HG02798 (cell line): ENCODE data around the gene LDB1.

ENCODE experiments used
- ATAC-seq: cut with Tn5 transposase; IDR thresholded peaks from one replicate; pipeline ENCODE4 v1.9.1; 2021; ENCODE audit warnings: mild to moderate bottlenecking; ENCODE audit not compliant: unreplicated experiment, poor library complexity

LDB1 gene

DNA sequence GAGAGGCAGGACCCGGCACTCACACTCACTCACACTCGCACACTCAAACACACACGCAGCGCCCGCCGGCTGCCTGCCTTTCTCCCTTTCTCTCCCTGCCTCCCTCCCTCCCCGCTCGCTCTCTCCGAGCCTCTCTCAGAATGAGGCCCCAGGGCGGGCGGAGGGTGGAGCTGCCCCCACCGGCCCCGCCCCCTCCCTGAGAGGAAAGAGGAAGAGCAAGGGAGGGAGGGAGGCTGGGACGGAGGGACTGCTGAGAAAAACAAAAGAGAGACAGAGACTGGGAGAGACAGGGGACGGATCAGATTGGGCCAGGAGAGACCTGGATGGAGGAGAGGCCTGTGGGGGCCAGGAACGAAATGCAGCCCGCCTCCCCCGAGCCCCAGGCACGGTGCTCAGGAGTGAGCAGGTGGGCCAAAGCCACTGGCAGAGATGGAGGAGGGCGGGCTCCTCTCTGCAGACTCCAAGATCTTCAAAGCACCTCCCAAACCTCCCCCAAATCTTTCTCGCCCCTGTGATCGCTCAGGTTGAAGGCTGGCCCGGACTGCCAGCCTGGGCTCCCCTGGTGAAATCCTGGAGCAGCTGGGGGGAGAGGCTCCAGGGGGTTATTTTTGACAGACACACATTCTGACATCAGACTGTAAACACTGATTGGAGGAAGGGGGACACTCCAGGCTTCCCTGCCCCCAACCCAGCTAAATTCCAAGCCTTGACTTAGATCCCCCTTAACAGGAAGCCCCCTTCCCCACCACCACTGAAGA lies 5.1 kb downstream of the LDB1 start:
- ATAC-seq: peak; percentile 72

- peak; percentile 8 for ATAC-seq
Measured at GRCh38 chr10:102113956-102114857, 6.0 kb downstream of the LDB1 start.

DNA sequence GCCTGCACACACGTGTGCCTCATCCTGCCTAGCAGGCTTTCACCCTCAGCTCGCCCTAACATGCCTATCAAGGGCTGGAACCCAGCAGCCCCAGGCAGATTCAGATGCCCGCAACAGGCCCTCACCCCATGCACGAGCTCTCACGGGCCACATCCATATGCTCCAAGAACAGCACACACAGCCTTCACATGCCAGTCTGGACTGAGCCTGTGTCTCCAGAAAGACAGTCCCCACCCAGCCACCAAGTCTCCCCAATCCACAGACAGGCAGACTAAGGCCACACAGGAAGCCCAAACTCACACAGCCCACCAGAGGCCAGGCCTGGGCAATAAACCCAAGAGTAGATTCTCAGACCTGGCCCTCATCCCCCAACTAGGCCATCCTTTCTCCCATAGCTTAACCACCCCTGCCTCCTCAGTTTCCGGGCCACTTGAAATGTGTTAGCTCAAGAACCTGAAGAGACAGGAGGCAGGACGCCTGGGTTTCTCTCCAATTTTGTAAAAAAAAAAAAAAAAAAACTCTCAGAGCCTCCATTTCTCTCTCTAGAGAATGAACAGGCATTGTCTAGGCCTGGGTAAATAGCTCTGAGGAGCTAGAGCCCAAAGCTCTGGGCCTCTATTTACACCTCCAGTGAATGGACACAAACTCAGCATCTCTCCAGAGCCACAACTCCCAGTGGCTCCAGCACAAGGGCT lies 6.8 kb downstream of the LDB1 start:
- no peak for ATAC-seq

DNA sequence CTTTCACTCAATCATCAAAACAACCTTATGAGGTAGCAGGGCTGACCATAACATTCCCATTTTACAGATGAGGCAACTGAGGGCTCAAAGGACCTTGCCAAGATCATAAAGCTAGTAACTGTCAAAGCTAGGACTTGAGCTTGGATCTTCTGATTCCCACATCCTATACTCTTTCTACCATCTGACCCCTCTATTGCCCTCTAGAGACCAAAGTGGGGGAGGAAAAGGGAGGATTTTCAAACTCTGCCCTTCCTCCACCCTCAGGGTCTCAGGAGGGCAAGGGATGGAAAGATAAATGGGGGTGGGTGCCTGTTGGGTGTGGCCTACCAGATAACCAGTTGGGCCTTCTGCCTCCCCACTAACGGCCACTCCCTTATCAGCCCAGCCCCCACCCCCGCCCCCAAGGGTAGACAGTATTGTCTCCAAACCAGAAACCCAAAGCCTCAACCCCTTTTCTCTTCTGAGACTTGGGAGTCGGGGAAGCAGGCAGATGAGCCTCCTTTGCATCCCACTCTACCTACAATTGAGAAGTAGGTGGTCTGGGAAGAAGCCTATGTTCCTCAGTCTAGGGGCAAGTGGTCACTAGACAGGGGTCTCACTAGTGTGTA lies 7.9 kb downstream of the LDB1 start:
- no peak for ATAC-seq

GRCh38 chr10:102111276-102111675 lies 8.9 kb downstream of the LDB1 start:
- ATAC-seq: no peak

GRCh38 chr10:102109166-102110116 lies 10.7 kb downstream of the LDB1 start:
- no peak for ATAC-seq

DNA sequence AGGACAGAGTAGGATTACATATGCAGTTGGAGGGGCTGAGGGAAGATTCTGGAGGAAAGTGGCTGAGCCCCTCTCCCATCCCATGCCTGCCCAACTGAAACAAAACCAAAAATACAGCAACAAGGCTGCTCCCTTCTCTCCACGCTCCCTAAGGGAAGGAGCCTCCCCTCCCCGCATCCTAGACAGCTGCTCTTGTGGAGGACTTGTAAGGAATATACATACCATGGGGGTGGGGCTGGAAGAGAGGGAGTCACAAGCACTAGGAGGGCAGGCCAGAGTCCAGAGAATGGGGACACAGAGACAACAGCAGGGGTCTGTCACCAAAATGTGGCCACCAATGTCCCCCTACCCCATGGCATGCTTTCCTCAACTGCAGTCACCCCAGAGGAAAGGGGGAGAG lies 13.2 kb downstream of the LDB1 start:
- no peak for ATAC-seq

GRCh38 chr10:102102421-102102820 lies 17.7 kb downstream of the LDB1 start:
- no peak for ATAC-seq

DNA sequence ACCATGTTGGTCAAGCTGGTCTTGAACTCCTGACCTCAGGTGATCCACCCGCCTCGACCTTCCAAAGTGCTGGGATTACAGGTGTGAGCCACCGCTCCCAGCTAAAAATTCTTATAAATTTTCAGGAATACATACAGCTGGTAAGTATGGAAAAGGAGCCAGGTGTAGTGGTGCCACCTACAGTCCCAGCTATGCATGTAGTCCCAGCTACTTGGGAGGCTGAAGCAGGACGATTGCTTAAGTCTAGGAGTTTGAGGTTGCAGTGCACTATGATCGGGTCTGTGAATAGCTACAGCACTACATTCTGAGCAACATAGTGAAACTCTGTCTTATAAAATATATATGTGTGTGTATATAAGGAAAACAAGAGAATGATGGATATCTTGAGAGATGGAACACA lies 19.0 kb downstream of the LDB1 start:
- ATAC-seq: no peak

GRCh38 chr10:102096449-102096848 lies 23.7 kb downstream of the LDB1 start:
- no peak for ATAC-seq

- no peak for ATAC-seq
Measured at GRCh38 chr10:102090772-102091171, 29.4 kb downstream of the LDB1 start.

DNA sequence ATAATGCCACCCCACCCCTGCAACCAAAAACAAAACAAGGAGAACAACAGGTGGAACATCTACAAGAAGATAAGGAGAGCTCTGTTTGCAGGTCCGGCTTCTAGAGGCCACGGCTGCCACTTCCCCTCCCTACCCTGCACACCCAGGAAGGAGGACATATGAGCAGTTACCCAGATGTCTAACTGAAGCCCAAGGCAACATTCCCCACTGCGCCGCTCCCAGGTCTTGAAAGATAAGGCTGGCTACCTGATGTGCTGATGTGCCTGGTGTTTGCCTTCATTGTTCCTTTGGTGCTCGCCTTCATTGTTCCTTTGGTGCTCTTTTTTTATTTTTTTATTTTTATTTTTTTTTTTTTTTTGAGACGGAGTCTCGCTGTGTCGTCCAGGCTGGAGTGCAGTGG lies 34.0 kb downstream of the LDB1 start:
- ATAC-seq: no peak

DNA sequence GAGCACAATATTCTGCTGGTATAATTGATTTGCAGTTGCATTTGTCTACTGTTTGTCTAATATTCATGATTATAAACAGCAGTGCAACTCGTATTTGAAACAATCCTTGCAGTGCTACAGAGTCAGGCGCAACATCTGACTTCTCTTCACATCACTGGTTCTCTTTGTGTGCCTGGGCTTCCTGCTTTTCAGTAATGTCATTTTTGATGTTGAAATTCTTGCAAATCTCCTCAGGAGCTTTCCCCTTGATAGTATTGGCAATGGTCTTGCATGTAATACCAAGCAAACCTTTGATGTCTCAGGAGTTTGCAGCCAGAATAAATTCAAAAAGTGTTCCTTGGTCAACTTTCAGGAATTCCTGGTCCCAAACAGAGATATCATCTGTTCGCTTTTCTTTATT lies 34.8 kb downstream of the LDB1 start:
- ATAC-seq: no peak

DNA sequence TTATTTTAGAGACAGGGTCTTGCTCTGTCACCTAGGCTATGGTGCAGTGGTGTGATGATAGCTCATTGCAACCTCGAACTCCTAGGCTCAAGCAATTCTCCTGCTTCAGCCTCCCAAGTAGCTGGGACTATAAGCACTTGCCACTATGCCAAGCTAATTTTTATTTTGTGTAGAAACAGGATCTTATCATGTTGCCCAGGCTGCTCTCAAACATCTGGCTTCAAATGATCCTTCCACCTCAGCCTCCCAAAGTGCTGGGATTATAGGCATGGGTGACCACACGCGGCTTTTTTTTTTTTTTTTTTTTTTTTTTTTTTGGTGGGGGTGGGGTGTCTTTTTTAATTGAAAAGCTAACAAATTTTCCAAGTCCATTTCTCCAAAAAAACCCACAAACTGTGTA lies 36.6 kb downstream of the LDB1 start:
- ATAC-seq: no peak

DNA sequence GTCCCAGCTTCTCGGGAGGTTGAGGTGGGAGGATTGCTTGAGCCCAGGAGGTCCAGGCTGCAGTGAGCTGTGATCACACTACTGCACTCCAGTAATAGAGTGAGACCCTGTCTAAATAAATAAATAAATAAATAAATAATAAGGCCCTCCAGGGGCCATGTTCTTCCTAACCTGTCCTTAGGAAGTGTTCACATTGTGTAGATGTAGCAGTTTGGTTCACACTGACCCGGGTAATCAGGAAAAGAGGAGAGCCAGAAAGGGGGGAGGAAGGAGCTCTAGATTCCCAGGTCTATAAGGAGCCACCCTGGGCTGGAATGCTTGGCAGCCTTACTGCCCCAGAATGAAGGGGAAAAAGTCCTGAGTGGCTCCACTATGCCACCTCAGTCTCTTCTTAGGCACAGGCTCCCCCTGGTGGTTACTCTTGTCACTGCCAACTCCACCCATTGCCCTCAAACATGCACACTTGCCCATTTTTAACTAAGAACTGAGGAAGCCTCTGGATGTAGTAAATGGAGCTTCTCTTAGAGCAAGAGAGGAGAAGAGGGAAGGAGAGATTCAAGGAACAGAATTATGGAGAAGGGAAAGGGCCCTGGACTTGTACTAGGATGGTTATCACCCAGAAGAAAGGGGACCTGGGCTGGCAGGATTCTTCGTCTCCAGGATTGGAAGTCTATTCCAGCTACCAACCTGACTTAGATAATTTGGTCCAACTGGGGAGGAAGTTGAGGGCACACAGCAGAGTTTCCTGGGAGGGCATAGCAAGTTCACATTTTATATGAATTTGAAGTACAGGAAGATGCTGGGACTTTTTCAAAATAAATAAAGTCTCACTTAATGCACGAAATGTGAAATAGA lies 47.3 kb downstream of the LDB1 start:
- peak; percentile 70 for ATAC-seq

- no peak for ATAC-seq
Measured at GRCh38 chr10:102069071-102069470, 51.1 kb downstream of the LDB1 start.

DNA sequence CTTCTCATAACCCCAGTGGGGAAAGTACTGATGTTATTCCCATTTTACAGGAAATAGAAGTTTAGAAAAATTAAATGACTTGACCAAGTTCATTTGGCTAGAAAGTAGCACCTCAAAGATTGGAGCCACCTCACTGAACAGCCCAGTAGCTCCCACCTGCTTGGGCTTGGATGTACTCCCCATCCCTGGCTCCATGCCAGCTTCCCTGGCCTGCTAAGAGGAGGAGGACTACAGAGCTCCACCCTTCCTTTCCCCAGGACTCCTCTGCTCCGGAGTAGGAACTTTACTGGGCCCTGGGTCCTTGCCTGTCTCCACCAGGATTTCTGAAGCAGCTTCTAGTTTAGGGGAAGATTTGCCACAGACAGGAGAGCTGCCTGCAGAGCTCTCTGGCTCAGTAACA lies 52.0 kb downstream of the LDB1 start:
- ATAC-seq: no peak

DNA sequence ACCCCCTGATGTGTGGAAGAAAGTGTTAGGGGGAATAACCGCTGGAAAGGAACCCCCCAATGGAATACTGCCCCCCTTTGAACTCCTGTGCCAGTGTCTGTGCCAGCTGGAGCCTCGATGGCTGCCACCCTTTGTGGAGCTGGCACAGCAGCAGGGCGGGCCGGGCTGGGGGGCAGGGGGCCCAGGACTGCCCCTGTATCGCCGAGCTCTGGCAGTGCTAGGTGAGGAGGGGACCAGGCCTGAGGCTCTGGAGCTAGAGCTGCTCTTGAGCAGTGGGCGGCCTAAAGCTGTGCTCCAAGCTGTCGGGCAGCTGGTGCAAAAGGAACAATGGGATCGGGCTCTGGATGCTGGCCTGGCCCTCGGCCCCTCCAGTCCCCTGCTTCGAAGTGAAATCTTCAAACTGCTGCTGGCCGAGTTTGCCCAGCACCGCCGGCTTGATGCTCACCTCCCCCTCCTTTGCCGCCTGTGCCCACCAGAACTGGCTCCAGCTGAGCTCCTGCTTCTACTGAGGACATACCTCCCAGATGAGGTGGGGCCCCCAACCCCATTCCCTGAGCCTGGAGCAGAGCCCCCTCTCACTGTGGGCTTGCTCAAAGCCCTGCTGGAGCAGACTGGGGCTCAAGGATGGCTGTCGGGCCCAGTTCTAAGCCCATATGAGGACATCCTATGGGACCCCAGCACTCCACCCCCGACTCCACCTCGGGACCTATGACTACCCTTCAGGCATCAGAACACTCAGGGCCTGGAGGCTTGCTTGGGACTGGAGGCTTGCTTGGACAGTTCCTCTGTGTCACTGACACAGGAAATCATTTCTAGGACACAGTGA lies 52.9 kb downstream of the LDB1 start:
- no peak for ATAC-seq
